IMR-90 (cell line): ENCODE results near the gene CHCHD1. TPM values are rescaled to one million over a fixed set of nuclear protein-coding genes. Genes with fewer than 3 reads are reported as not detected.

Experiments used
- ATAC-seq: fragments of 200-7000 bp; cut with Tn5 transposase; 2 replicates; pipeline ENCODE4 v1.9.1; 2020; ENCODE audit warnings: low read depth, mild to moderate bottlenecking, moderate library complexity
- BruUV-seq: library from RNA; stranded (reverse); fragments of 400-500 nt; replicated peaks from 2 replicates; lab custom pipeline; 2021; lab: Mats Ljungman, UMichigan
- CTCF ChIA-PET: fragments of 300-600 bp; formaldehyde crosslinking; extraction: SDS; loops from one replicate; lab custom pipeline; 2021; ENCODE audit warnings: antibody characterized with exemption; lab: Yijun Ruan, JAX
- POLR2A ChIA-PET: fragments of 300-600 bp; sonication (Branson Sonifier 250); formaldehyde crosslinking; loops from one replicate; lab custom pipeline; 2022; ENCODE audit warnings: antibody characterized with exemption; ENCODE audit not compliant: unreplicated experiment; lab: Charles Lee
- DNase-seq: peaks from one replicate; pipeline ENCODE4 v3.0.0; 2013
- H2AFZ ChIP-seq: replicated peaks from 2 replicates; pipeline ENCODE3; 2013; ENCODE audit warnings: low read length, mild to moderate bottlenecking; ENCODE audit not compliant: poor library complexity
- H2AK5ac ChIP-seq: 2 replicates; pipeline ENCODE4 v1.6.1; 2013; ENCODE audit warnings: low read depth, low read length, inconsistent platforms
- H2AK9ac ChIP-seq: replicated peaks from 2 replicates; pipeline ENCODE3; 2013; ENCODE audit warnings: mild to moderate bottlenecking, low read depth, low read length, moderate library complexity; ENCODE audit not compliant: poor library complexity
- H2BK120ac ChIP-seq: 2 replicates; pipeline ENCODE4 v1.6.1; 2013; ENCODE audit warnings: low read depth, low read length, inconsistent platforms
- H2BK15ac ChIP-seq: 3 replicates; pipeline ENCODE4 v1.6.1; 2013; ENCODE audit warnings: low read depth, low read length, inconsistent platforms
- H2BK20ac ChIP-seq: 2 replicates; pipeline ENCODE4 v1.6.1; 2013; ENCODE audit warnings: low read depth, mild to moderate bottlenecking, inconsistent platforms, low read length, moderate library complexity
- H2BK5ac ChIP-seq: 2 replicates; pipeline ENCODE4 v1.6.1; 2013; ENCODE audit warnings: mild to moderate bottlenecking, low read depth, low read length, inconsistent platforms; ENCODE audit not compliant: poor library complexity, severe bottlenecking
- H3K14ac ChIP-seq: replicated peaks from 2 replicates; pipeline ENCODE4 v1.6.1; 2013; ENCODE audit warnings: low read depth, low read length, inconsistent platforms
- H3K18ac ChIP-seq: 2 replicates; pipeline ENCODE4 v1.6.1; 2013; ENCODE audit warnings: low read depth, low read length, control low read depth
- H3K23ac ChIP-seq: 2 replicates; pipeline ENCODE4 v1.6.1; 2013; ENCODE audit warnings: low read depth, low read length, inconsistent platforms
- H3K27ac ChIP-seq: 2 replicates; pipeline ENCODE4 v1.5.1; 2013; ENCODE audit warnings: mild to moderate bottlenecking, control low read depth, low read length; ENCODE audit not compliant: insufficient read depth
- H3K27me3 ChIP-seq: 2 replicates; pipeline ENCODE4 v1.6.1; 2013; ENCODE audit warnings: low read length; ENCODE audit not compliant: control insufficient read depth, insufficient read depth
- H3K36me3 ChIP-seq: 2 replicates; pipeline ENCODE4 v1.6.1; 2013; ENCODE audit warnings: low read length, mixed read lengths; ENCODE audit not compliant: control insufficient read depth, insufficient read depth
- H3K4ac ChIP-seq: 2 replicates; pipeline ENCODE4 v1.6.1; 2013; ENCODE audit warnings: low read depth, low read length, inconsistent platforms
- H3K4me1 ChIP-seq: 2 replicates; pipeline ENCODE4 v1.6.1; 2013; ENCODE audit warnings: low read length, mixed read lengths; ENCODE audit not compliant: control insufficient read depth, insufficient read depth
- H3K4me2 ChIP-seq: 2 replicates; pipeline ENCODE4 v1.6.1; 2013; ENCODE audit warnings: low read depth, mild to moderate bottlenecking, control low read depth, low read length, moderate library complexity
- H3K4me3 ChIP-seq: 2 replicates; pipeline ENCODE4 v1.5.1; 2013; ENCODE audit warnings: low read depth, mild to moderate bottlenecking, control low read depth, low read length, moderate library complexity; ENCODE audit not compliant: insufficient read depth
- H3K56ac ChIP-seq: 2 replicates; pipeline ENCODE4 v1.6.1; 2013; ENCODE audit warnings: low read length, inconsistent platforms; ENCODE audit not compliant: insufficient read depth; ENCODE audit errors: extremely low read depth
- H3K79me1 ChIP-seq, 2 experiments: 2 replicates each; pipeline ENCODE4 v1.6.1; 2013; ENCODE audit warnings: low read length in 2 of 2, inconsistent platforms in 1 of 2, low read depth in 1 of 2
- H3K9ac ChIP-seq: 2 replicates; pipeline ENCODE4 v1.6.1; 2013; ENCODE audit warnings: low read depth, low read length, control low read depth
- H3K9me1 ChIP-seq: 2 replicates; pipeline ENCODE4 v1.6.1; 2013; ENCODE audit warnings: low read length, inconsistent platforms; ENCODE audit not compliant: insufficient read depth
- H3K9me3 ChIP-seq: 2 replicates; pipeline ENCODE4 v1.6.1; 2013; ENCODE audit warnings: low read length; ENCODE audit not compliant: control insufficient read depth, insufficient read depth
- H4K20me1 ChIP-seq: 2 replicates; pipeline ENCODE4 v1.6.1; 2013; ENCODE audit warnings: low read length, inconsistent platforms; ENCODE audit not compliant: insufficient read depth
- H4K5ac ChIP-seq: 2 replicates; pipeline ENCODE4 v1.6.1; 2013; ENCODE audit warnings: mild to moderate bottlenecking, low read depth, low read length, control low read depth
- H4K8ac ChIP-seq, 2 experiments: 2 replicates each; pipeline ENCODE4 v1.6.1; 2013; ENCODE audit warnings: low read depth in 2 of 2, low read length in 2 of 2, control low read depth in 1 of 2, inconsistent platforms in 1 of 2
- H4K91ac ChIP-seq: 2 replicates; pipeline ENCODE4 v1.6.1; 2013; ENCODE audit warnings: low read depth, low read length, inconsistent platforms; ENCODE audit not compliant: insufficient read depth
- BHLHE40 ChIP-seq: fragments of 150-350 bp; IDR thresholded peaks from 2 replicates; pipeline ENCODE4 v1.6.1; 2016; ENCODE audit warnings: mild to moderate bottlenecking, low read depth, low read length
- CEBPB ChIP-seq: IDR thresholded peaks from 2 replicates; pipeline ENCODE4 v1.6.1; 2012; ENCODE audit warnings: low read depth, low read length, improper control_type of control experiment
- CHD1 ChIP-seq: IDR thresholded peaks from 2 replicates; pipeline ENCODE4 v1.6.1; 2012; ENCODE audit warnings: low read depth, low read length, improper control_type of control experiment
- FOS ChIP-seq: fragments of 150-350 bp; IDR thresholded peaks from 2 replicates; pipeline ENCODE4 v1.6.1; 2016; ENCODE audit warnings: low read depth, low read length
- MAFK ChIP-seq: IDR thresholded peaks from 2 replicates; pipeline ENCODE4 v1.6.1; 2012; ENCODE audit warnings: low read depth, low read length, improper control_type of control experiment
- MAZ ChIP-seq: IDR thresholded peaks from 2 replicates; pipeline ENCODE4 v1.6.1; 2012; ENCODE audit warnings: low read depth, mild to moderate bottlenecking, low read length, improper control_type of control experiment, moderate library complexity, borderline replicate concordance
- MXI1 ChIP-seq: IDR thresholded peaks from 2 replicates; pipeline ENCODE4 v1.6.1; 2012; ENCODE audit warnings: low read depth, mild to moderate bottlenecking, low read length, moderate library complexity, borderline replicate concordance
- NFE2L2 ChIP-seq: fragments of 150-350 bp; IDR thresholded peaks from 2 replicates; pipeline ENCODE4 v1.6.1; 2016; ENCODE audit warnings: low read depth, mild to moderate bottlenecking, low read length
- POLR2A ChIP-seq: IDR thresholded peaks from 2 replicates; pipeline ENCODE4 v1.6.1; 2012; ENCODE audit warnings: mild to moderate bottlenecking, low read depth, low read length
- RAD21 ChIP-seq: IDR thresholded peaks from 2 replicates; pipeline ENCODE4 v1.6.1; 2012; ENCODE audit warnings: low read length, improper control_type of control experiment
- RCOR1 ChIP-seq: IDR thresholded peaks from 2 replicates; pipeline ENCODE4 v1.6.1; 2012; ENCODE audit warnings: mild to moderate bottlenecking, low read length, improper control_type of control experiment; ENCODE audit not compliant: insufficient replicate concordance
- RFX5 ChIP-seq: IDR thresholded peaks from 2 replicates; pipeline ENCODE4 v1.8.0; 2012; ENCODE audit warnings: low read depth, mild to moderate bottlenecking, low read length, moderate library complexity
- SMC3 ChIP-seq: fragments of 150-350 bp; IDR thresholded peaks from 2 replicates; pipeline ENCODE4 v1.6.1; 2016; ENCODE audit warnings: low read depth, mild to moderate bottlenecking, antibody characterized with exemption, low read length, moderate library complexity
- WGBS, 2 experiments: methylation state at CpG; one replicate each; pipeline versions ENCODE4 v1.1.5 to v1.1.7; 2013; ENCODE audit warnings: missing lambda C conversion rate in 2 of 2; ENCODE audit not compliant: insufficient read length in 1 of 2; ENCODE audit errors: extremely low coverage in 2 of 2; 5-methylcytosine and 5-hydroxymethylcytosine counted together
- dilution Hi-C: fragments of 300-500 bp; cut with HindIII; formaldehyde crosslinking; loops from one replicate; pipeline ENCODE4 v1.14.3; 2018; ENCODE audit warnings: low sequenced_read_pairs; ENCODE audit not compliant: unreplicated experiment
- in situ Hi-C: fragments of 300-500 bp; cut with MboI; formaldehyde crosslinking; loops from 3 replicates; pipeline ENCODE4 v1.14.3; 2019; ENCODE audit warnings: low sequenced_read_pairs, inconsistent platforms, mixed read lengths
- intact Hi-C: fragments of 100-400 bp; cut with micrococcal nuclease; formaldehyde crosslinking; loops from 2 replicates; pipeline ENCODE4 v1.10.0; 2022
- polyA plus RNA-seq, 3 experiments: library from polyadenylated mRNA; depleted of rRNA; stranded (reverse); fragments of >200 nt; gene quantifications; 2 replicates each; pipeline ENCODE4 v1.2.3, GENCODE V29; 2012; ENCODE audit warnings: low replicate concordance in 1 of 3
- total RNA-seq: library from RNA; depleted of rRNA; stranded (reverse); fragments of >200 nt; gene quantifications from 2 replicates; pipeline ENCODE4 v1.2.3, GENCODE V29; 2012
- TF ChIP-seq, protein P1 (sequence below): conservative IDR thresholded peaks from 2 replicates; pipeline ENCODE4 v1.5.1; 2012; ENCODE audit warnings: mild to moderate bottlenecking, low read depth, low read length, improper control_type of control experiment
- TF ChIP-seq, protein P2 (sequence below): fragments of 150-350 bp; IDR thresholded peaks from 2 replicates; pipeline ENCODE4 v1.6.1; 2016; ENCODE audit warnings: low read depth, mild to moderate bottlenecking, low read length, moderate library complexity, borderline replicate concordance

CHCHD1 gene
- total and polyA plus RNA-seq, 2 of the 4 experiments (the other 2 are of a cell fraction): 11.5 to 21.0 TPM

DNA sequence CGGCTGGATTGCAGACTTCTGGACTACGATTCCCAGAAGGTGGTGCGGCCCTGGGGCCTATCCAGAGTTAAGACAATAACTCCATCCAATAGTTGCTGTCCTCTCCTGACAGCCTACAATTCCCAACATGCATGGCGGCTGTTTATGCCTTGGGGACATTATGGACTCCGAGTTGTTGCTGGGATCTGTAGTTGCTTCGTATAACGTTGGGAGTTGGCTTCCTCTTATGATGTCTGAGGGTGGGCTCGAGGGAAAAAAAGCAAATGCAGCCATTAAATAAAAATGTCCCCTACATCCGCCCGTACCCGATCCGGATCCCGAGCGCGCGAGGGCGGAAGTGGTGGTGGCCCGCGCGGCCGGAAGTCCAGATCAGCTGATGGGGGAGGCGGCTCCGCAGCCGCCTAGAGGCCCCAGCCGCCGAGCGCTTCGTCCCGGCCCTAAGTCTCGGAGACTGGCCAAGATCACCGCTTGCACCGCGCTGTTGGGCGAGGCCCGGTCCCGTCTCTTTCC lies 3.4 kb downstream of the CHCHD1 start, which contains the start of gene ZSWIM8:
ZSWIM8 (plus strand) TSS at position 396 of the 510 bp plus-strand sequence. CDS start 273 bp downstream, outside the sequence.
- Histone ChIP-seq H2BK5ac (peak within 1 kb of the TSS; percentile 89), H3K27ac (peak within 1 kb of the TSS; percentile 82), H3K9me3 (no peaks in the 10 kb centered on the region), H3K4me3 (peak within 1 kb of the TSS; percentile 57), H3K36me3 (peaks cover 17% of the 10 kb centered on the region), H2AK9ac (peak within 1 kb of the TSS; percentile 96), H3K4me1 (peaks cover 5% of the 10 kb centered on the region; the same call in 1 of the 2 replicates), H3K9ac (peak within 1 kb of the TSS; percentile 77), H4K8ac (peak within 1 kb of the TSS; percentile 41 to 97), H3K9me1 (peaks cover 13% of the 10 kb centered on the region; the same call in 1 of the 2 replicates), H2AFZ (peak within 1 kb of the TSS; percentile 88), H4K5ac (peak within 1 kb of the TSS; percentile 76), H2AK5ac (peak within 1 kb of the TSS; percentile 67), H3K27me3 (no peaks in the 10 kb centered on the region), H3K56ac (peak within 1 kb of the TSS; percentile 65), H3K4me2 (peak within 1 kb of the TSS; percentile 98), H2BK15ac (peak within 1 kb of the TSS; percentile 64; the same call in 1 of the 3 replicates), H2BK120ac (peak within 1 kb of the TSS; percentile 45), H3K18ac (peak within 1 kb of the TSS; percentile 65), H3K4ac (peak within 1 kb of the TSS; percentile 80), H3K79me1 (peaks cover 20 to 72% of the 10 kb centered on the region in 2 experiments), H4K91ac (peak within 1 kb of the TSS; percentile 95), H2BK20ac (peak within 1 kb of the TSS; percentile 2; the same call in 1 of the 2 replicates), H3K23ac (peak within 1 kb of the TSS; percentile 87), H4K20me1 (peaks cover 37% of the 10 kb centered on the region), H3K14ac (peak within 1 kb of the TSS; percentile 86)
- in situ Hi-C loops (no loop called here), intact Hi-C loops (no loop called here), dilution Hi-C loops (no loop called here)
- ChIA-PET CTCF (interaction anchor here (0.5 kb wide), 1 partner anchor 21 kb away, joined by 3 read pairs; no protein-coding TSS in a partner anchor), POLR2A (no interaction called here)
- ATAC-seq (peak; percentile 87), DNase-seq (peak; percentile 96)
- 0% methylated on average over 10 of the region's 36 CpGs; no CpG with 5 or more reads in 1 of the 2 experiments for WGBS, 2 experiments
- no TSS peak for BruUV-seq
- no peak for TF ChIP-seq SMC3
- TF ChIP-seq CEBPB: no peak
- TF ChIP-seq, protein P1, sequence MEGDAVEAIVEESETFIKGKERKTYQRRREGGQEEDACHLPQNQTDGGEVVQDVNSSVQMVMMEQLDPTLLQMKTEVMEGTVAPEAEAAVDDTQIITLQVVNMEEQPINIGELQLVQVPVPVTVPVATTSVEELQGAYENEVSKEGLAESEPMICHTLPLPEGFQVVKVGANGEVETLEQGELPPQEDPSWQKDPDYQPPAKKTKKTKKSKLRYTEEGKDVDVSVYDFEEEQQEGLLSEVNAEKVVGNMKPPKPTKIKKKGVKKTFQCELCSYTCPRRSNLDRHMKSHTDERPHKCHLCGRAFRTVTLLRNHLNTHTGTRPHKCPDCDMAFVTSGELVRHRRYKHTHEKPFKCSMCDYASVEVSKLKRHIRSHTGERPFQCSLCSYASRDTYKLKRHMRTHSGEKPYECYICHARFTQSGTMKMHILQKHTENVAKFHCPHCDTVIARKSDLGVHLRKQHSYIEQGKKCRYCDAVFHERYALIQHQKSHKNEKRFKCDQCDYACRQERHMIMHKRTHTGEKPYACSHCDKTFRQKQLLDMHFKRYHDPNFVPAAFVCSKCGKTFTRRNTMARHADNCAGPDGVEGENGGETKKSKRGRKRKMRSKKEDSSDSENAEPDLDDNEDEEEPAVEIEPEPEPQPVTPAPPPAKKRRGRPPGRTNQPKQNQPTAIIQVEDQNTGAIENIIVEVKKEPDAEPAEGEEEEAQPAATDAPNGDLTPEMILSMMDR: 0 out of 2 replicates have a peak, but pooled peaks have one; percentile 8
- no peak for TF ChIP-seq FOS
- TF ChIP-seq, protein P2, sequence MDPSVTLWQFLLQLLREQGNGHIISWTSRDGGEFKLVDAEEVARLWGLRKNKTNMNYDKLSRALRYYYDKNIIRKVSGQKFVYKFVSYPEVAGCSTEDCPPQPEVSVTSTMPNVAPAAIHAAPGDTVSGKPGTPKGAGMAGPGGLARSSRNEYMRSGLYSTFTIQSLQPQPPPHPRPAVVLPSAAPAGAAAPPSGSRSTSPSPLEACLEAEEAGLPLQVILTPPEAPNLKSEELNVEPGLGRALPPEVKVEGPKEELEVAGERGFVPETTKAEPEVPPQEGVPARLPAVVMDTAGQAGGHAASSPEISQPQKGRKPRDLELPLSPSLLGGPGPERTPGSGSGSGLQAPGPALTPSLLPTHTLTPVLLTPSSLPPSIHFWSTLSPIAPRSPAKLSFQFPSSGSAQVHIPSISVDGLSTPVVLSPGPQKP: no peak
- TF ChIP-seq MXI1: peak; percentile 56; the same call in 1 of the 2 replicates
- no peak for TF ChIP-seq BHLHE40
- TF ChIP-seq MAZ: 0 out of 2 replicates have a peak, but pooled peaks have one; percentile 47
- peak; percentile 15; the same call in 1 of the 2 replicates for TF ChIP-seq MAFK
- TF ChIP-seq RCOR1: no peak
- TF ChIP-seq RFX5: no peak
- no peak for TF ChIP-seq CHD1
- no peak for TF ChIP-seq RAD21
- TF ChIP-seq NFE2L2: no peak
- peak; percentile 66 for TF ChIP-seq POLR2A
